Putamen (tissue), 1 donor: ENCODE results near the gene EHHADH.

Source experiments
- DNase-seq: peaks from one replicate; pipeline ENCODE4 v3.0.0-alpha.2; 2016; ENCODE audit warnings: low spot score

EHHADH gene

GRCh38 chr3:185144784-185145183, 109.1 kb downstream of the EHHADH start:
- no peak for DNase-seq
